ENCODE measurements around the gene CADM1. TPM values are rescaled to one million over a fixed set of nuclear protein-coding genes. Genes with fewer than 3 reads are reported as not detected.

The CADM1 gene
- total RNA-seq, 2 donors from 2014 or later, result 1.4 to 6.1 TPM

- Histone ChIP-seq H3K4me1 (ENCODE audit: control insufficient read depth in 1 of 2, low read depth in 2 of 2) (no peaks in the 10 kb centered on the region), H3K9me3 (peaks cover 11% of the 10 kb centered on the region), H3K27ac (no peak overlapping the region), H3K36me3 (no peaks in the 10 kb centered on the region), H3K4me3 (no peak overlapping the region), H3K27me3 (replicated peaks; ENCODE audit: insufficient read depth) (no peaks in the 10 kb centered on the region)
- DNase-seq (ENCODE audit: low spot score), result no peak
- TF ChIP-seq CTCF (IDR thresholded peaks at IDR 0.05), result no peak
- no peak for ATAC-seq (ENCODE audit: insufficient number of reproducible peaks, low FRiP score, low read depth)
Observed at GRCh38 chr11:115452241-115452640, 52.0 kb downstream of the CADM1 start.

GRCh38 chr11:115450519-115450918 is 53.7 kb downstream of the CADM1 start:
- H3K36me3 ChIP-seq, result no peaks in the 10 kb centered on the region
- no peak overlapping the region for H3K27ac ChIP-seq
- TF ChIP-seq CTCF (IDR thresholded peaks at IDR 0.05), result no peak
- no peaks in the 10 kb centered on the region for H3K4me1 ChIP-seq (ENCODE audit: control insufficient read depth in 1 of 2, low read depth in 2 of 2)
- no peak overlapping the region for H3K4me3 ChIP-seq
- no peaks in the 10 kb centered on the region for H3K27me3 ChIP-seq (replicated peaks; ENCODE audit: insufficient read depth)
- H3K9me3 ChIP-seq, result peaks cover 18% of the 10 kb centered on the region
- ATAC-seq (ENCODE audit: insufficient number of reproducible peaks, low FRiP score, low read depth), result no peak
- no peak for DNase-seq (ENCODE audit: low spot score)

GRCh38 chr11:115447273-115447864 is 56.8 kb downstream of the CADM1 start:
- Histone ChIP-seq H3K9me3 (peaks cover 18% of the 10 kb centered on the region), H3K4me1 (ENCODE audit: control insufficient read depth in 1 of 2, low read depth in 2 of 2) (no peaks in the 10 kb centered on the region)
- TF ChIP-seq CTCF (IDR thresholded peaks at IDR 0.05), result no peak

GRCh38 chr11:115446214-115446613 is 58.0 kb downstream of the CADM1 start:
- no peak for TF ChIP-seq CTCF (IDR thresholded peaks at IDR 0.05)
- H3K4me3 ChIP-seq, result no peak overlapping the region
- no peaks in the 10 kb centered on the region for H3K27me3 ChIP-seq (replicated peaks; ENCODE audit: insufficient read depth)
- no peaks in the 10 kb centered on the region for H3K36me3 ChIP-seq
- H3K9me3 ChIP-seq, result peaks cover 18% of the 10 kb centered on the region
- no peaks in the 10 kb centered on the region for H3K4me1 ChIP-seq (ENCODE audit: control insufficient read depth in 1 of 2, low read depth in 2 of 2)
- ATAC-seq (ENCODE audit: insufficient number of reproducible peaks, low FRiP score, low read depth) (no peak), DNase-seq (ENCODE audit: low spot score) (no peak)
- H3K27ac ChIP-seq, result no peak overlapping the region

More at GRCh38 chr11:115447273-115447864, 56.8 kb downstream of the CADM1 start:
- Histone ChIP-seq H3K27ac (no peak overlapping the region), H3K36me3 (no peaks in the 10 kb centered on the region), H3K27me3 (replicated peaks; ENCODE audit: insufficient read depth) (no peaks in the 10 kb centered on the region), H3K4me3 (no peak overlapping the region)
- ATAC-seq (ENCODE audit: insufficient number of reproducible peaks, low FRiP score, low read depth) (no peak), DNase-seq (ENCODE audit: low spot score) (no peak)

GRCh38 chr11:115444542-115444941 is 59.7 kb downstream of the CADM1 start:
- Histone ChIP-seq H3K4me3 (no peak overlapping the region), H3K27me3 (replicated peaks; ENCODE audit: insufficient read depth) (no peaks in the 10 kb centered on the region), H3K27ac (no peak overlapping the region), H3K4me1 (ENCODE audit: control insufficient read depth in 1 of 2, low read depth in 2 of 2) (no peaks in the 10 kb centered on the region), H3K36me3 (no peaks in the 10 kb centered on the region), H3K9me3 (peaks cover 18% of the 10 kb centered on the region)
- no peak for TF ChIP-seq CTCF (IDR thresholded peaks at IDR 0.05)
- no peak for ATAC-seq (ENCODE audit: insufficient number of reproducible peaks, low FRiP score, low read depth)
- no peak for DNase-seq (ENCODE audit: low spot score)
